ENCODE measurements around the gene JSRP1. TPM values are rescaled to one million over a fixed set of nuclear protein-coding genes. Genes with fewer than 3 reads are reported as not detected.

JSRP1 gene
- total and polyA plus RNA-seq, 2 of the 8 experiments (the other 6 are each of a cell fraction or from before 2014, with no cell fraction given): 0.24 to 0.56 TPM

DNA sequence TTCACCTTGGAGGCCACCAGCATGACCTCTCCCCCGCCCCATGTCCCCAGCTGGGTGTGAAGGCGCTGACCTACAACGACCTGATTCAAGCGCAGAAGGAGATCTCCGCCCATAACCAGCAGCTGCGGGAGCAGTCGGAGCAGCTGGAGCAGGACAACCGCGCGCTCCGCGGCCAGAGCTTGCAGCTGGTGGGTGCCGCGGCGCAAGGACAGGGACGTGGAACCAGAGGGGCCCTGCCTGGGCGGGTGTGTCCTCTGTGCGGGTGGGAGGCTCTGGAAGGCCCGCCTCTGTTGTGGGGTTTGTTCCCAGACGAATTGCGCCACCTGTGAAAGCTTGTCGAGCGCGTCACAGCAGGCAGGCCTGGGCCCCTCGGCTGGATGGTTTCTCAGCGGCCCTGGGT is 42.4 kb downstream of the JSRP1 start:
- Histone ChIP-seq H3K23ac (ENCODE audit: insufficient read length) (no peak overlapping the region), H4K20me1 (replicated peaks in 1 of 2; ENCODE audit: control insufficient read depth in 1 of 2, insufficient read depth in 2 of 2, low read length in 2 of 2) (peaks cover 0 to 13% of the 10 kb centered on the region in 2 experiments), H3K56ac (replicated peaks; ENCODE audit: insufficient read length, low read depth, low read length) (no peak overlapping the region), H4K5ac (ENCODE audit: insufficient read length, low read depth, low read length) (no peak overlapping the region), H3K9ac (replicated peaks in 1 of 4; ENCODE audit: extremely low read depth in 1 of 4, low read depth in 3 of 4, low read length in 3 of 4) (no peak overlapping the region), H2BK15ac (ENCODE audit: low read length) (no peak overlapping the region), H4K91ac (replicated peaks; ENCODE audit: insufficient read length, low read length) (no peak overlapping the region), H3K27me3 (replicated peaks in 1 of 4; ENCODE audit: control insufficient read depth in 3 of 4, extremely low read depth in 1 of 4, insufficient read depth in 3 of 4, low read length in 3 of 4) (no peaks in the 10 kb centered on the region), H2AK5ac (ENCODE audit: low read depth, low read length) (no peak overlapping the region), H3K79me1 (ENCODE audit: low read depth, low read length) (no peaks in the 10 kb centered on the region; the same call in 1 of the 2 replicates), H3K79me2 (ENCODE audit: control insufficient read depth in 1 of 2, insufficient read depth in 2 of 2, low read length in 2 of 2) (no peaks in the 10 kb centered on the region), H2BK120ac (replicated peaks; ENCODE audit: low read depth, low read length) (no peak overlapping the region), H3K9me3 (ENCODE audit: insufficient read depth in 2 of 2, low read depth in 1 of 2, low read length in 1 of 2) (no peaks in the 10 kb centered on the region), H3K27ac (ENCODE audit: low read depth, low read length) (no peak overlapping the region), H3K14ac (ENCODE audit: insufficient read length) (no peak overlapping the region), H3K4ac (replicated peaks; ENCODE audit: insufficient read length, low read depth, low read length) (no peak overlapping the region), H3K18ac (ENCODE audit: extremely low read depth, low read length) (no peak overlapping the region), H3K23me2 (ENCODE audit: low read depth, low read length) (no peaks in the 10 kb centered on the region), H3K4me1 (replicated peaks in 1 of 4; ENCODE audit: control insufficient read depth in 3 of 4, insufficient read depth in 4 of 4, low read length in 3 of 4) (no peaks in the 10 kb centered on the region), H3K36me3 (ENCODE audit: control insufficient read depth in 2 of 4, insufficient read depth in 4 of 4, low read length in 3 of 4) (peaks cover 9 to 53% (median 40%) of the 10 kb centered on the region in 4 experiments; a peak in 7 of 8 replicates), H2BK12ac (ENCODE audit: low read depth, low read length) (no peak overlapping the region), H3K4me2 (ENCODE audit: insufficient read depth in 1 of 2, low read depth in 2 of 2, low read length in 2 of 2) (no peak overlapping the region), H2AFZ (ENCODE audit: low read length) (no peak overlapping the region), H2BK20ac (ENCODE audit: low read length) (no peak overlapping the region), H4K8ac (ENCODE audit: extremely low read depth, insufficient read depth, low read length) (no peak overlapping the region), H3K4me3 (ENCODE audit: extremely low read depth in 1 of 4, insufficient read depth in 2 of 4, low read depth in 3 of 4, low read length in 4 of 4) (no peak overlapping the region), H2BK5ac (ENCODE audit: low read depth, low read length) (no peak overlapping the region; the same call in 1 of the 2 replicates)
- ChIA-PET CTCF (ENCODE audit: partially characterized antibody) (interaction anchor here (1.1 to 8.1 kb wide), 6 partner anchors 9 to 104 kb away, joined by 3 to 50 read pairs (median 8); no protein-coding TSS in a partner anchor), POLR2A (ENCODE audit: partially characterized antibody) (interaction anchor here (0.6 to 2.4 kb wide), 4 partner anchors 11 to 36 kb away, joined by 3 to 5 read pairs (median 3); no protein-coding TSS in a partner anchor)
- TF ChIP-seq MAFK (IDR thresholded peaks at IDR 0.05; ENCODE audit: low read depth, low read length): no peak
- TF ChIP-seq TEAD4 (IDR thresholded peaks at IDR 0.05; ENCODE audit: low read depth, low read length): no peak
- no peak for TF ChIP-seq KDM1A (IDR thresholded peaks at IDR 0.05; ENCODE audit: borderline replicate concordance, low read length)
- no peak for TF ChIP-seq TCF12 (IDR thresholded peaks at IDR 0.05; ENCODE audit: low read depth, low read length)
- no peak for TF ChIP-seq SAP30 (IDR thresholded peaks at IDR 0.05; ENCODE audit: insufficient read depth, insufficient replicate concordance, low read length)
- no peak for TF ChIP-seq SP1 (IDR thresholded peaks at IDR 0.05; ENCODE audit: low read depth, low read length)
- WGBS, 2 experiments (ENCODE audit: extremely low coverage in 1 of 2, insufficient coverage in 1 of 2, insufficient read length in 1 of 2, insufficient replicate concordance in 2 of 2, low coverage in 1 of 2, low lambda C conversion rate in 2 of 2, missing lambda C conversion rate in 1 of 2): 87% methylated on average over 25 of the region's 26 CpGs; no CpG with 5 or more reads in 1 of the 2 experiments
- DNase-seq (ENCODE audit: low read depth in 1 of 2, low spot score in 2 of 2): no peak
- FAIRE-seq: no peak
